Limb (tissue), 2 donors: ENCODE results near the gene LAPTM5.
"Not testable (repeated sequence)": the region's sequence is repeated elsewhere in the genome, so short reads cannot be mapped to it uniquely, and the experiment has no call there.

ENCODE experiments used
- DNase-seq, 2 donors: peaks; one replicate each; pipeline ENCODE4 v3.0.0-alpha.2; 2016; ENCODE audit errors: extremely low spot score in 2 of 2

LAPTM5 gene

DNA sequence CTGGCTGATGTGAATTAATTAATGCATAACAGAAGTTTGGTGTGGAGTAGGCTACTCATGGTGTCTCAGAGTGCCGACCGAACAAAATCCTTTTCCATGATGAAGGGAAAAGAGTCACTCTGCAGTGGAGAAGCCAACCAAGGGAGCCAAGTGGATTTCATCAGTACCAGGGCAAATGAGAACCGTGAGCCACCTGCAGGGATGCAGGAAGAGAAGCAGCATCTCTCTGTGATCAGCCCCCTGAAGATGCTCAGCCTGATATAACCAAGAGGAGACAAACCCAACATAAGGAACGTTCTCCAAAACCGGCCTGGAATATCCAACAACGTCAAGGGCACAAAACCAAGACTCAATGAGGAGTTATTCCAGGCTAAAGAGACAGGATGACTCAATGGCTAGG, 13.4 kb upstream of the LAPTM5 start:
- DNase-seq: no peak

DNA sequence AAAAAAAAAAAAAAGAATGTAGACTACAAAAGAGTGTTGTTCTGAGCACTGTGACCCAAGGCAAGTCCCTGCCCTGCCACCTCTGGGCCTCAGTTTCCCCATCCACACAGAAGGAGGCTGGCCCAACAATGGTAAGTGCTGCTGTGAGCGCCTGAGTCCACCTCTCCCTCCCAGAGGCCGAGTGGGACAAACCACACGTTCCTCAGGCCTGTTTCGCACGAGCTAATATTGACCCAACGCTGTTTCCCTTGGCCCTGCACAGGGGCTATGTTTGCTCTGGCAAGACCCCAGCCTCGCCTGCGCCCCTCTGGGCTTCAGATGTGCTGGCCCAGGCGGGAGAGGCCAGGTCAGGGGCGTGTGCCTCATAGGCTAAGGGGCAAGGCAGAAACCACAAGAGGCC, 12.6 kb upstream of the LAPTM5 start:
- peak in 1 of 2 donors; percentile 65 for DNase-seq

DNA sequence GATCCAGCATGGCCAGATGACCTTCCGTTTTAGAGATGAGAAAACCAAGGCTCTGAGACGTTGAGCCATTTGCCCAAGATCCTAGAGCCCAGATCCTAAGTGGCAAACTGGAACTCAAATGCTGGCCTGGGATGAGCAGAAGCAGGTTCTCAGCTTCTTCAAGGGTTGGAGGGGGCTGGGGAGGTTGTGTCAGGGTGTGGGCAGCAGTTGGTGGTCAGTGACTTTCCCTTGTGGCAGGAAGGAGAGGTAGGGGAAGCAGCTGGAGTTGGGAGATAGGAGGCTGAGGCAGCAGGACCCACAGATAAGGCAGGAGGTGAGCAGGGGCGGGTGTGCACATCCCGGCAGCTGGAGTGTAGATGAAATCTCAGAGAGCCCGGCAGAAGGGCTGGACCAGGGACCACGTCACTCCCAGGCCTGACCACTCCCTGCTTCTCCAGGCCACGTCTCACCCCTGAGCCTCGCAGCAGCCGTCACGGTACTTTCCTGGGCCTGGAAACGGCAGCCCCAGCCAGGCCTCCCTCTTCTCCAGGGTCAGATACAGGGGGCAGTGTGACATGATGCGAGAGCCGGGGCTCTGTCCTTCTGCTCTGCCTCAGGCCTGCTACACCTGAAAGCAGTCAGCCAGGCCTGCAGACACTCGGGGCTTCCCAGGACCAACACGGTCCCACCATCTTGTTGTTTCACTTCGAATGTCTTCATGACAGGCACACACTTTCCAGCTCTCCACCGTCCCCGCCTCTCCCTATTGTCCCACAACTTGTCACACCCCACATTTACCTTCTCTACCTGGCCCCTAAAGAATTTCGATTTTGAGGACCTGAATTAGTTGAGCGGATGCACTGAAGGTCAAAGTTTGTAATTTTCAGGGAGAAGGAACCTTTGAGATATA, 11.5 kb upstream of the LAPTM5 start:
- DNase-seq: no peak

GRCh38 chr1:30768159-30768829, 10.7 kb upstream of the LAPTM5 start:
- no peak for DNase-seq

DNA sequence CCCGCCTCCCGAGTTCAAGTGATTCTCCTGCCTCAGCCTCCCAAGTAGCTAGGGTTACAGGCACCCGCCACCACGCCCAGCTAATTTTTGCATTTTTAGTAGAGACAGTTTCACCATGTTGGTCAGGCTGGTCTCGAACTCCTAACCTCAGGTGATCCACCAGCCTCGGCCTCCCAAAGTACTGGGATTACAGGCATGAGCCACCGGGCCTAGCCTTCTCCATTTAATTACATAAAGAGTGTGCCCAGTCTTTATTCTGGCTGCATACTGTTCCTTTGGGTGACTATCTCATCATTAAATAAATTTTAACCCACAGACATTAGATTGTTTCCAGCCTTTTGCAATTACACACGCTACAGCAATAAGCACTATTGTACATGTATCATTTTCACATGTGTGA, 9.4 kb upstream of the LAPTM5 start:
- not testable (repeated sequence) for DNase-seq

DNA sequence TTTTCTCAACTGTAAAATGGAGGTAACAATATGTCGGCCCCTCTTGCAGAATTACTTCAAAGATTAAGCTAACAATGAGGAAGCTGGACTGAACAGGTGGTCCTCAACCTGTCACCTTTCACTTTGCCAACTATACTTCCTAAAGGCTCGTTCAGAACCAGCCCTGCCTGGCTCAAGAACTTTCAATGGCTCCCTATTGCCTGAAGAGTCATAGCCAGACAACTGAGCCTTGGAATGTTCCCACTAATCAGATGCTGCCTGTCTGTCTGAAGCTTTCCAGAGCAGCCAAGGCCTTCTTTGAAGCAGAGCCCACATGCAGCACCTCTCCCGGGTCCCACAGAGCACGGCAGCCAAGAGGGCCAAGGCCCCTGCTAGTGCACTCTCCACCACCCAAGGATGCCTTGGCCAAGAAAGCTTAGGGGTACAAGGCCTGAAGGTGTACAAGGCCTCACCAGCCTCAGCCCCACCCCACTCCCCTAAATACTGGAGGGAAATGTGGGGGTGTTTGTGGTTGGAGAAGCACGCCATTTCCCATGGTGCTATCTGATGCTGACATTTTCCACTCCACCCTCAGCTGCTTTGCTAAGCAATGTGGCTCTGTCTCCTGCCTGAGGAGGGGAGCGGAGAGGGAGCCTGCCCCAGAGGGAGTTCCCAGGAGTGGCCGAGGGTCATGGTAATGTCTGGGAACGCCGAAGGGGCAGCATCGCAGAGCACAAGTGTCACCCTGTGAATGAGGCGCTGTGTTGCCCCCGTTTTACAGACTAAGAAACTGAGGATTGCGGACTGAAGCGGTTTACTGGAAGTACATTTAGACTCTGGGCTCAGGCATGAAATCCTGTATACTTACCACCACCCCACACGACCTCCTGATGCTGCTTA, 8.2 kb upstream of the LAPTM5 start:
- no peak for DNase-seq

- DNase-seq: no peak
Observed at GRCh38 chr1:30764939-30765555, 7.5 kb upstream of the LAPTM5 start.

GRCh38 chr1:30764396-30764795, 6.8 kb upstream of the LAPTM5 start:
- no peak for DNase-seq

- DNase-seq: no peak
Observed at GRCh38 chr1:30763651-30764248, 6.2 kb upstream of the LAPTM5 start.

DNA sequence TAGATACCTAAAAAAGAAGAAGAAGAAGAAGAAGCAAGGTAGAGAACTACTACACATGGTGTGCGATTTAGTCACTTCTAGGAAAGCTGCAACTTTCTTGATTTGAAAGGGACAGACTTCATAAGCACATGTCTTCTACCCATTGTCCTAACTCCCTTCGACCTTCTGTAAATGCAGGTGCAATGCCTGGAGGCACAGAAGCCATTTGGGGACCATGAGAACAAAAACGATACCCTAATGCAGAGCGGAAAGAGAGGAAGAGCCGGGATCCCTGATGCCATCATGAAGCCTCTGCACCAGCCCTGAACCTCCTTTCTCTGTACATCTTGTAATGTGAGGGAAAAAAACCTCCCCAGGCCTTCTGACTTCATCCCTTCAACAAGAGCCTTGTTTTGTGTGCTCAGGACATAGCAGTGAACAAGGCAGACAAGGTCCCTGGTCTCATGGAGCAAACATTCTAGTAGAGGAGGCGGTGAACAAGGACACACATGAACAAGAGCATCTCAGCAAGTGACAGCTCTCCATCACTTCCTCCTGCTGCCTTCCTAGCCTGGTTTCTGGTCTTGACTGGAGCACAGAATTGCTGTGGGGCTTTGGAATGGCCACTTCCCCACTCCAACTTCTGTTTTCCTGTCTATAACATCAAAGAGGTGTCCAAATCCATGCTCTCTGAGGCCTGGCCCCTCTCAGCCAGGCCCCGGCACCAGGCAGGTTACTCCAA, 5.5 kb upstream of the LAPTM5 start:
- DNase-seq: no peak

DNA sequence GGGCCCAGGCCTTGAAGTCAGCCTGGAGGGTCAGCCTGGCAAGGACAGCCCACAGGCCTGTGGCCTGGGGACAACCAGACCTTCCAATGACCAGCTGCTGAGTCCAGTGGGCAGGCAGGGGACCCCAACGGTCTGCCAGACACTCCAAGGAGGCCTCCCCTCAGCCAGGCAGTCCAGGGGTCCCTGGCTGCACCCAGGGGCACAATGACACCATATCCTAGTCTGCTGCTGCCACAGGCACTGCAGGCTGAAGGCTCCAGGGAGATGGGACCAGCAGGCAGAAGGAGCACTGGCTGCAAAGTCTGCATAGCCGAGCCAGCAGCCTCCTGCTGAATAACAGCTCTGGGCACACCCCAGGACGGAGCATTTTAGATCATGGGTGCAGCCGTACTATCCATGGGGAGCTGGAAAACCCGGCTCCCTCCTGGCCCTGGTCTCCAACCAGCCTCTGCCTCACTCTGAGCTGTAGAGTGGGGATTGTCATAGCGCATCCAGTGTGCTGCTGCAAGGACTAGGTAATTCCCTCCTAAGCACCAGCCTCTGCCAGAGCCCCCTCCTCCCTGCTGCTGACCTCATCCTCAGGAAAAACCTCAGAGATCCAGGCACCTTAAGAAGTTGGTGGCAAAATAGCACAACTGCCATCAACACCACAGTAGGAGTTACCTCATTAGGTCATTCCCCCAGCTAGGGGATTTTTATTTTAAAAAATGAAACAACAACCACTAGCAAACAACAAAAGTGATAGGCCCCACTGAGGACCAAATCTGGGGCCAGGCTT, 4.8 kb upstream of the LAPTM5 start:
- no peak for DNase-seq

DNA sequence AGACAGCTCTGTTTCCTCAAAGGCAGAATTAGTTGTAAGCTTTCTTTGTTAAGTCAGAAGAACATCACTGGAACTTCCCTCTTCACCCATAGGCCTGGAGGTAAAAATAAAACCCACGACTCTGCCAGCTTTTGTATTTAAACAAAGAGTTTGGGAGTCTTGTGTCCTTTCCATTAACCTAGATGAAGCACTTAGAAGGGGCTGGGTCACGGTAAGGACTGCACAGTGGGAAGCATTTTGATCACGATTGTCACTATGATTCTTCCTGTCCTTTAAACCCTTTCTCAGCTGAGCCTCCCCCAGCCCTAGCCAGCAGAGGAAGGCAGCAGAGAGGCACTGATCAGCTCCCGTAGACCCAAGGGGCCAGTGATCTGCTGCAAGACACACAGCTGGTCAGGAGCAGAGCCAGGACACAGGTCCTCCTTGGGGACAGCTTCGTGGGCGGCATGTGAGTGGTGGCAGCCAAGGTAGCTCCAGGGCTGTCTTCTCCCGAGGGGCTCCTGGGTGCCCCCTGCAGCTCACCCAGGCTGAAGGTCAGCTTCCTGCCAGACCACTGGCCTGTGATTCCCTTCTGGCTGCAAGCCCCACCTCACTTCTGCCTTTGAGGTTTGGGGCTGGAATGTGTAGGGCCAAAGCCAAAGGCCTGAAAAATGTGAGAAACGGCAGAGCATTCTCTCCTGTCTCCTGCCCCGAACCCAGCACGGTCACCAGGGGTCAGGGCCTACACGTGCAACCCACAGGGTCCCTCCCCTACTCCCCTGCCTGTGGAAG, 4.0 kb upstream of the LAPTM5 start:
- no peak for DNase-seq

GRCh38 chr1:30760596-30761324, 3.2 kb upstream of the LAPTM5 start:
- DNase-seq: no peak

GRCh38 chr1:30759718-30760281, 2.2 kb upstream of the LAPTM5 start:
- no peak for DNase-seq

GRCh38 chr1:30758785-30759380, 1.3 kb upstream of the LAPTM5 start:
- no peak for DNase-seq

GRCh38 chr1:30758121-30758688, 631 bp upstream of the LAPTM5 start:
- no peak for DNase-seq
